C4-2B (cell line): Measurements from ENCODE around the gene TULP4.

Experiments
- ZFX ChIP-seq: fragments of 450-650 bp; IDR thresholded peaks from 2 replicates; pipeline ENCODE4 v1.6.1; 2017
- TF ChIP-seq, protein P1 (sequence below): fragments of 450-650 bp; conservative IDR thresholded peaks from 2 replicates; pipeline ENCODE4 v1.5.1; 2017; ENCODE audit warnings: mild to moderate bottlenecking

DNA sequence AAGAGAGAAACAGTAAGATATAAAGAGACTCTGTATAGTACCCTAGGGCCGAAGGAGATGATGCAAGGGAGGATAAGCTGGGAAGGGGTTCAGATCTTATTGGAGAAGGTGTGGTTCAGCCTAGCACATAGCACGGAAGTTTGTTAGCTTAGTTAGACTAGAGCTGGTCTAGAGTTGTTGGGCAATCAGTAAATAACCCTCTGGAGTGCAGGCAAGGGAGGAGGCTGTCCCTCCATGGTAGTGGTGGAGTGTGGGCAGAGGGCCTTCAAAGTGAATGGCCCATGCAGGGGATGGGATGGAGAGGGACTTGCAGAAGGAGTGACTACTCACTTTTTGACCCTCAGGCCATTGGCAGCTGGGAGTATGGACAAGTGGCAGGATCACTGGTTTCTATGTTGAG is 20.0 kb downstream of the TULP4 start:
- TF ChIP-seq, protein P1, sequence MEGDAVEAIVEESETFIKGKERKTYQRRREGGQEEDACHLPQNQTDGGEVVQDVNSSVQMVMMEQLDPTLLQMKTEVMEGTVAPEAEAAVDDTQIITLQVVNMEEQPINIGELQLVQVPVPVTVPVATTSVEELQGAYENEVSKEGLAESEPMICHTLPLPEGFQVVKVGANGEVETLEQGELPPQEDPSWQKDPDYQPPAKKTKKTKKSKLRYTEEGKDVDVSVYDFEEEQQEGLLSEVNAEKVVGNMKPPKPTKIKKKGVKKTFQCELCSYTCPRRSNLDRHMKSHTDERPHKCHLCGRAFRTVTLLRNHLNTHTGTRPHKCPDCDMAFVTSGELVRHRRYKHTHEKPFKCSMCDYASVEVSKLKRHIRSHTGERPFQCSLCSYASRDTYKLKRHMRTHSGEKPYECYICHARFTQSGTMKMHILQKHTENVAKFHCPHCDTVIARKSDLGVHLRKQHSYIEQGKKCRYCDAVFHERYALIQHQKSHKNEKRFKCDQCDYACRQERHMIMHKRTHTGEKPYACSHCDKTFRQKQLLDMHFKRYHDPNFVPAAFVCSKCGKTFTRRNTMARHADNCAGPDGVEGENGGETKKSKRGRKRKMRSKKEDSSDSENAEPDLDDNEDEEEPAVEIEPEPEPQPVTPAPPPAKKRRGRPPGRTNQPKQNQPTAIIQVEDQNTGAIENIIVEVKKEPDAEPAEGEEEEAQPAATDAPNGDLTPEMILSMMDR: no peak
- TF ChIP-seq ZFX: no peak
